IPS-11a (cell line): ENCODE data around the gene METTL16.

ENCODE experiments used
- H3K4me3 ChIP-seq: one replicate; pipeline ENCODE4 v1.5.1; 2013; ENCODE audit warnings: low read depth, low read length, control low read depth

The METTL16 gene

DNA sequence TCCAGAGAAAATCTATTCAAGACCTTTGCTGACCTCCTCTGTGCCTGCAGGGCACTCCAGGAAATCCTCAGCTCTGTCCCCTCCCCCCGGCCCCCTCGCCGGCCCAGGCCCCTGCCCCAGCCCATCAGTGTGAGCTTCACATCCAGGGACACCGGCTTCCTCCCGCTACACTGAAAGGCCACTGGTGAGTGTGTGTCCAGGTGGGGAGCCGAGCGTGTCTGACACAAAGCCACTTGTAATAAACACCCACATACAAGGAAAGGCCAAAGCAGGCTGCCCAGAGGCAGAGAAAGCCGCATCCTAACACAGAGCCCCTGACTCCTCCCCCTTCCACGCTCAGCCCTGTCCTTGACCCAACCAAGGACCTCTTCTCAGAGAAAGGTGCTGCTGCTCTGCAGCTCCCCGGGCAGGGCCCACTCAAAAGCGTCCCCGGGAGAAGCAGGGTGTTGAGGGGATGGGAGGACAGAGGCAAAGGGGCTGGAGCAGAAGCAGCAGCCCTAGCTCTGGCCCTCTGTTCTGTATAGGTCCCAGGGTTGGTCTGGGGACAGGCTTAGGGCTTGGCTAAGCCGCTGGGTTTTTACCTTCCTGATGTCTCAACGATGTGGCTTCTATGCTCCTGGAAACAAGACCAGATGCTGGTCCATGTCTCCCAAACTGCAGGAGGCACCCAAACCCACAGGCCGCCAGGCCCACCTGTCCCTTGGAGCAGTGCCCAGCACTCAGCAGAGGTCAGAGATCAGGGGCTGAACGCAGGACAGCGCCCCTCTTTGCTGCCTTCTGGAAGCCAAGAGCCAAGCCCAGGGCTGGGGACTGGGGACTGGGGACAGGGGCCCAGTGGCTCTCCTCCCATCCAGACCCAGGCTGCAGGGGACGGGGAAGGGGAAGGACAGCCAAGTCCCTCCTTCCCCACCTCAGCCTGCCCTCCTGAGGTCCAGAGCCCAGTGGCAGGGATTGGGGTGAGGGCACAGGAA, 126.2 kb downstream of the METTL16 start:
- no peak overlapping the region for H3K4me3 ChIP-seq

DNA sequence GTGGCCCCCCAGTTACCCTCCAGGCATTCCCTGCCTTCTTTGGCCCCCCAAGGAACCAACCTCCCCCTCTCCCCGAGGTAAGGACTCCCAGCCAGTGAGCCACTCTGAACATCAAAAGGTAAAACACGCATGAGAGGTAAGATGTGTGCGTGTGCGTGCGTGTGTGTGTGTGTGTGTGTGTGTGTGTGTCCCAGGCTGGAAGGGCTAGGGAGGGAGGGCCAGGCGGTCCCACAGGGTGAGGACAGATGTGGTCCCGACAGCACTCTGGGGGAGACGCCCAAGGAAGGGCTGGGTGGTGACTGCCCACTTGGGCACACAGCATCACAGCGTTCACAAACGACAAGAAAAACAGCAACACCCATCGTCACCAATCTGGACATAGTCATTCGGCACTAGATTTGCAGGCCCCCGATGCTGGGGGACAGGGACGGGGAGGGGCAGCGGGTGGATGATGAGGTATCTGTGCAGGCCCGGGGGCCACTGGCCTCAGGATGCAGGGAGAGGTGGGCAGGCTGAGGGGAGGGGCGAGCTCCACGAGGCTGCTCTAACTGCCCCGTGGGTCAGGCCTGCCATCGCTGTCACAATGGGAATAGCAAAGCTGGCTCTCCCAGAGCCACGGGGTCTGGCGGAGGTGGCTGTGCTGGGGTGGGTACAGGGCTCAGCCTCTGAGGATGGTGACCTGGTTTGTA, 127.1 kb downstream of the METTL16 start:
- no peak overlapping the region for H3K4me3 ChIP-seq

DNA sequence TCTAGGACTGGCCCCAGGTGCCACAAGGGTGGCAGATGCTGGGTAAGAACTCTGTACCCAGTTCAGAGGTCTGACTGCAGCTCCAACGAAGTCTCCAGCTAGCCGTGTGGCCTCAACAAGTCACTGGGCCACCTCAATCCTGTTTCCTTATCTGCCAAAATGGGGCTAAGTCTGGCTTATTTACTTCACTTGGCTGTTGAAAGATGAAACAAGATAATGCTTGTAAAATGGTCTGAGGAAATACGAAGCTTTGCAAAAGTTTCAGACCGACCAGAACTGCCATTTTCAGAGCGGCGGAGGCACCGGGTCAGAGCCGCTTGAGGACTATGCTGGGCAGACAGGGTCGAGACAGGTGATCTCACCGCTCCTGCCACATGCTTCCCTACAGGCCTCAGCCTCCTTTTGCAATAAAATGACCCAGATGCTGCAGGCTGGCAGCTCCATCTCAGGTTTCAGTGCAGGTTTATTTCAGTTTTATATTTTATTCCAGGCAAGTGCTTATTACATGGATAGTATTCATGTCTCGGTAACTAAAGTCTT, 128.0 kb downstream of the METTL16 start:
- H3K4me3 ChIP-seq = no peak overlapping the region

DNA sequence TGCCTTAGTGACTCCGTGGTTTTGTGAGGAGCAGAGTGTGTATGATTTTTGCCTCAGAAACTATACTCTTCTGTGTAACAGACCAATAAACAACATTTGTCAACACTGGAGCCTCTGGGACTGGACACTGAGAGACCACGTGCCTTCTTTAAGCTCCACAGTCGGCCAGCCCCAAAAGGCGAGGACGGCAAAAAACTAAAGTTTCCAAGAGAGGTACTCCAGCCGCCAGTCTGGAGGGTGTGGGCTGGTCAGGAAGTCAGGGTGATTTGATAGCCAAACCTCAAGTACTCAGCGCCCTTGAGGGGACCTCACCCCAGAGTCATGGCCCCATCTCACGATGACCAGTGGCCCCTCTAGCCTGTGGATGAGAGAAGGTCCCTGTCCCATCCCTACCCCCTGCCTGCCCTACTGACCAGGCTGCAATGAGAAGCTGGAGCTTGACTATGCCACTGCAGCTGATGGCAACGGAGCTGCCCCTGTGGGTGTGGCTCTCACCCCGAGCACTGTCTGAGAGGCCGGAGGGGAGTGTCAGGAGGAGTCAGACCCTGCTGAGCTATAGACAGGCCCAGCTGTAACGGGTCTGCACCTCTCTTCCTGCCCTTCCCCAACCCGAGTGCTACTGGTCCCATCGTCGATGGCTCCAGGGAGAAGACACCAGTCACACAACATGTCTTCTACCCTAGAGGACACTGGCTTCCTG, 130.6 kb downstream of the METTL16 start:
- H3K4me3 ChIP-seq = no peak overlapping the region

DNA sequence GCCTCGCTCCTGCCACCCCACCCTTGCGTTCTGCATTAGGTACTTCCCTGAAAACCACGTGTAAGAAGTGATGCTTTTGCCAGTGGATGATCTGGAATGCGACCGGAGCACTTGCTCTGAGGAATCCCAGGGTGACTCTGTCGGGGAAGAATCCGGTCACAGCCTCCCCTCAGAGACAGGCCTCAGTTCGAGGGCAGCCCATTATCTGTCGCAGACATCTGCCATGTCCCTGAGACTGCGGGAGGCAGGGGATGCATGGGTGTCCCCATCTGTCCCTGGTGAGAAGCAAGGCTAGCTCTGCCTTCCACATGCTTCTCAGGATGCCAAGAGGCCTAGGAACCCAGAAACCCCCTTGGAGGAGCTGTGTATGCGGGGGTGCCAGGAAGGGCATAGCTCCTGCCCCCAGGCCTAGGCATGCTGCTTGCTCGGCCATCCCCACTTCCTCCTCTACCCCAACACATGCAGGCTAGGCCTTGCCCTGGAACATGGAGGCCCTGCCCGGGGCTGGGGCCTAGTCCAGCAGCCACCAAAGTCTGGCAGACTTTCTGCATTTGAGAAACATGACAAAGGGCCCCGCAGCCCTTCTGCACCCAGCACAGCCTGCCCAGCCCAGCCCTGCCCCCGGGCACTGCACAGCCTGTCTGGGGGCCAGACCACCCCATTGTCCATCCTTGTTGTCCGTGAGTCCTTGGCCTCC, 131.3 kb downstream of the METTL16 start:
- H3K4me3 ChIP-seq = no peak overlapping the region

DNA sequence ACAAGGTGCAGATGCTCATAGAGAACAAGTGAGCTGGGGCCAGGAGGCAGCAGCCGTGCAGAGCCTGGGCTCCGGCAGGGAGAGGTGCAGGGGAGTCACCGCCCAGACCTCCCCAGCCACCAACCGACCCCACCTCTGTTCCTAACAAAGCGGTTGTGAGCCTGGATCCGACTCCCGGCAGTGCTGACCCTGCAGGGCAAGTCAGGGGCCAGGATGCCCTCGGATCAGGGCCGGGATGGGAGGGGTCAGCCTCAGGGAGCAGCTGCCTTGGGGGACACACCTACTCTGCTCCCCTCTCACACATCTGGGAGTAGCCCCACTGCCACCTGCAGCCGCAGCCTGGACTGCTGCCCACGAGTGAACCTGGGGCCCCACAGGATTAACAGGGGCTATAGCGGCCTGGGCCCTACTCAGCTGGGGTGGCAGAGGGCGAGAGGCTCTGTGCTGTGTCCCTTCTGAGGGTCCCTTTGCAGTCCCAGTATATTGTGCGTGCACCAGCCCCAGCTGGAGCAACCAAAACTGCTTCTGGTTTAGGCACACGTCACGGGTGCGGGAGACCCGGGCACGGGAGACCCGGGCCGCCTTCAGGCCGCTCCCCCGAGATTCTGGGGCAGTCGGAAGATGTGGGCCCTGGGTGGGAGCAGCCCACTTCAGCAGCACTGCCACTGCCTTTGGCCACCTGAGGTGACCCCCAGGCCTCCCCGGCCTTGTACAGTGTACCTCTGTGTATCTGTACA, 132.0 kb downstream of the METTL16 start:
- H3K4me3 ChIP-seq = no peak overlapping the region

DNA sequence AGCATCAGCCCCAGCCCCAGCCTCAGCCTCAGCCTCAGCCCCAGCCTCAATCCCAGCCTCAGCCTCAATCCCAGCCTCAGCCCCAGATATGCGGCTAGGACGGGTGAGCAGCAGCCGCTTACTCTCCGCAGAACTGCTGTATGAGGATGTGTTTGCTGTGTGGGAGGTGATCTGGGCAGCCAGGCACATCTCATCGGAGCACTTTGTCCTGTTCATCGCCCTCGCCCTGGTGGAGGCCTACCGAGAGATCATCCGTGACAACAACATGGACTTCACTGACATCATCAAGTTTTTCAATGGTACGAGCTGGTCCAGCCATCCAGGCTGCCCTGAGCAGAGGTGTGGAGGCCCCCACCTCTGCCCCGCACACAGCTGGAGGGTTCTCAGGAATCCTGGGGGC, 132.8 kb downstream of the METTL16 start:
- no peak overlapping the region for H3K4me3 ChIP-seq

DNA sequence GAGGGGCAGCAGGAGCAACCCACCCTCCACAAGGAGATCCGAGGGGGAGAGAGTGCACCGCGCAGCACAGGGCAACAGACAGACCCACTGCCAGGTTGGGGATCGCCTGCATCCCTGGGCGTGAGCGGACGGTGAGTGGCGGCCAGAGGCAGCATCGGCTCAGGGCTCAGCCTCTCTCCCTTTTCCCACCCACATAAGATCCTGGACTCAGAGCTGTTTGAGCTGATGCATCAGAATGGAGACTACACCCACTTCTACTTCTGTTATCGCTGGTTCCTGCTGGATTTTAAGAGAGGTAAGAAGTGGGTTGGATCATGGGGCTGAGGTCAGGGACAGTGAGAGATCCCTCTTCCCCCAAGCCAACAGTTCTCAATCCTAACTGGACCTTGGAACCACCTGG, 134.0 kb downstream of the METTL16 start:
- no peak overlapping the region for H3K4me3 ChIP-seq

DNA sequence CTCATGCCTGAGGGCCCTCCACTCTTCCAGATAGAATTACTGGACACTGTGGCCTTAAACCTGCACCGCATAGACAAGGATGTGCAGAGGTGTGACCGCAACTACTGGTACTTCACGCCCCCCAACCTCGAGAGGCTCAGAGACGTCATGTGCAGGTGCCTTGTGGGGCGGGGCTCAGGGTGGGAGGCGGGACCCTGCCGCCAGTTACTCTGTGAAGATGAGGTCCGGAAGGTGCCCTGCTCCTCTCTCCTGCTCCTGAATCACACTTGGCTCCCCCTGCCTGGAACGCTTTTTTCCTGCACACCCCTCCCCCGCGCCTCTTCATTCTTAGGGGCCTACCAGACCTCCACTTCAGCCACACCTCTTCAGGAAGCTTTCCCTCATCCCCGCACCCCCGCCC, 135.6 kb downstream of the METTL16 start:
- no peak overlapping the region for H3K4me3 ChIP-seq

DNA sequence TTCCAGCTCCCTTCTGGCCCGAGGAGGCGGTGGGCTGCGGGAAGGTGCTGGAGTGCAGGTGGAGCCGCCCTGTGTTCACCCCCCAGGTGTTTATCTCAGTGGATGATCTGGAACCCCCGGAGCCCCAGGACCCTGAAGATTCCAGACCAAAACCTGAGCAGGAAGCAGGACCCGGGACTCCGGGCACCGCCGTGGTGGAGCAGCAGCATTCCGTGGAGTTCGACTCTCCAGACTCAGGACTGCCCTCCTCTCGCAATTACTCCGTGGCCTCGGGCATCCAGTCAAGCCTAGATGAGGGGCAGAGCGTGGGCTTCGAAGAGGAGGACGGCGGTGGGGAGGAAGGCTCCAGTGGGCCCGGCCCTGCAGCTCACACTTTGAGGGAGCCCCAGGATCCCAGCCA, 136.3 kb downstream of the METTL16 start:
- H3K4me3 ChIP-seq = no peak overlapping the region

DNA sequence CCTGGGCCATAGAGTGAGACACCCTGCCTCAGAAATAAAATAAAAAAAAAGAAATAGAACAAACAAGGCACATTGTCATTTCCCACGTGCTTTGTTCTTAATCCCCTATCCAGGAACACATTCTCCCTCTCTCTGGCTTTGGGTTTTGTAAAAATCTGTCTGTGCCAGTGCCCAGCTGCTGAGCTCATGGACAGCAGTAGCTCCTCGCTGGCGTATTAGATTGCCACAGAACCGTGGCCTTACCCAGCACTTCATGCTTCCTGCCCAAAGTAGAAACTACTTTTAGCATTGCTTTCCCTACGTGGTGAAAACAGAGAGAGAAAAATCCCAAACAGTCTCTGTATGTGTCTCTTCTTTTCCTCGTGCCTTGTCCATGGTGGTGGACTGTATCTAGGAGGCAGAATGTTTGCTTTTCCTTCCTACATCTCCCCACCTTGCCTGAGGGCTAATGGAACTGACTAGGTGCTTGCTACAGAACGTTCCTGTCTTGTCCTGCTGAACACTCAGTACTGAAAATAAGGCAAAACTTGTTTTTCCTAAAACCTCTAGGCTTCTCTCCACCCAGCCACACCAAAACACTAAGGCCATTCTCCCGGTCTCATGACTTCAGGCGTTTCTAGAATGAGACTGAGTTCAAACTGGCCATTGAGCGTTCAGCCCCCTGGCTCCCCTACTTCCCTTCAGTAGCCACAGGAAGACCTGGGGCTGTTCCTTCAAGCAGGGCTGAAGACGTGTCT, 137.0 kb downstream of the METTL16 start:
- no peak overlapping the region for H3K4me3 ChIP-seq

DNA sequence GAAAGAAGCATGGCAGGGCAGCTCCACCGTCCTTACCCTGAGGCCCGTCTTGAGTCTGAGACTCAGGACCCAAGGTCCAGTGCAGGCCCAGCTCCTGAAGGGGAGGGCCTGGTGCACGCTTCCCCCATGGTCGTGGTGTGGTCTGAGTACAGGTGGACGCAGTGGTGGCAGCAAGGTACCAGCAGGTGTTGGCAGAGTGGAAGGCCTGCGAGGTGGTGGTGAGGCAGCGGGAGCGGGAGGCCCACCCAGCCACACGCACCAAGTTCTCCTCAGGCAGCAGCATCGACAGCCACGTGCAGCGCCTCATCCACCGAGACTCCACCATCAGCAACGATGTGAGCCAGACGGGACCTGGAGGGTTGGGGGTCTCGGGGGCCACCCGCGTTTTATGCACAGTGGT, 138.5 kb downstream of the METTL16 start:
- no peak overlapping the region for H3K4me3 ChIP-seq

DNA sequence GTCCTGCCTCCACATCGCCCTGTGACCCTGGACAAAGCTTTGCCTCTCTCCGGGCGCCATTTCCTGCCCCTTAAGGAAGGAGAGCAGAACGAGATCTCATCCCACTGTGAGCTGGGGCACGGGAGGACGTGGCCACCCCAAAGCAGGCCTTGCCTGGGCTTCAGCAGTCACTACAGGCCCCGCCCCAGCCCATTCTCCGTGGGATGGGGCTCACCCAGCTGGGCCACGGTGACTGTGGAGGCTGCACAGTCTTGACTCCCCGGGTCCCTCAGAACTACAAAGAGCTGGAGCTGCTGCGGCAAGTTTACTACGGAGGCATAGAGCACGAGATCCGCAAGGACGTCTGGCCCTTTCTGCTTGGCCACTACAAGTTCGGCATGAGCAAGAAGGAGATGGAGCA, 139.0 kb downstream of the METTL16 start:
- H3K4me3 ChIP-seq = no peak overlapping the region

DNA sequence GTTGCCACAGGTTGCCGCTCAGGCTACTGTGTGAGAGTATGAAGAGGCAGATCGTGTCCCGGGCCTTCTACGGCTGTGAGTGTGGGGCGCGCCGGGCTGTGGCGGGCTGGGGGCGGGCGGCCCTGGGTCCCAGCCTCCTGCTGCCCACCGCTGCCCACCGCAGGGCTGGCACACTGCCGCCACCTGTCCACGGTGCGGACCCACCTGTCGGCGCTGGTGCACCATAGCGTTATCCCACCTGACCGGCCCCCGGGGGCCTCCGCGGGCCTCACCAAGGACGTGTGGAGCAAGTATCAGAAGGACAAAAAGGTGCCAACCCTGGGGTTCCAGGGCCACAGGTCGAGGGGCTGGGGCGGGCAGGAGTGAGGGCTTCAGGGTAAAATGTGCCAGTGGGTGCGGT, 139.5 kb downstream of the METTL16 start:
- H3K4me3 ChIP-seq = no peak overlapping the region

DNA sequence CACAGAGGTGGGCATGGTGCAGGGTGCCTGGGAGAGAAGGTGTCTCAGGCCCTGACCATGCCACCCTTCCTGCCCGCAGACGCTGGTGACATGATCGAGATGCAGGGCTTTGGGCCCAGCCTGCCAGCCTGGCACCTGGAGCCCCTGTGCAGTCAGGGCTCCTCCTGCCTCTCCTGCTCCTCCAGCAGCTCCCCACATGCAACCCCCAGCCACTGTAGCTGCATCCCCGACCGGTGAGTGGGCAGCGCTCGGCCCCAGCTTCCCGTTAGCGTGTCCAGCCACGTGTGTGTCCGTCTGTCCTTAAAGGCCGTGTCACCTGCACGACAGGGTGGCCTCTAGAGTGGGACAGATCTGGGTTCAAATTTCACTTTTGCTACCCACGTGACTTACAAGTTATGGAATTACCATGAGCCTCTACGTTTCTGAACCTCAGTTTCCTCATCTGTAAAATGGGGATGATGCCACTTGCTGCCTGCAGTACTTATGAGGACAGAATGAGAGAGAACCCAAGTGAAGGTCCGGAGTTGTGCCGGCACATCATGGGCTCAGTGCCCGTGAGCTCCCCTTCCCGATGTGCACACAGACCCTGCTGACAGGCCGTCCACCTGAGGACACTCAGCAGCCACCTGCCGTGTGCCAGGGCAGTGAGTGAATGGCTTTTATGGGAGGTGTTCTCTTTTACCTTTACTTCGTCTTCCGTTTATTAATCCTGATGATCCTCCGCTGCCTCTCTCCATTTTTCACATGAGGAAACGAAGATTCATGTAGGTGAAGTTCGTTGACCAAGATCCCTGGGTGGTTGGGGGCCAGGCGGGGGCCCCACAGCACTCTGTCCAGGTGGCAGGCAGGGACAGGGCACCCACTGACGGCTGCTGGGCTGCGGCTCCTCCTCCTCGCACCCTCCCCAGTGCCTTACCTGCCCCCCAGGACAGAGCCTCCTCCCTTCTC, 140.2 kb downstream of the METTL16 start:
- no peak overlapping the region for H3K4me3 ChIP-seq

DNA sequence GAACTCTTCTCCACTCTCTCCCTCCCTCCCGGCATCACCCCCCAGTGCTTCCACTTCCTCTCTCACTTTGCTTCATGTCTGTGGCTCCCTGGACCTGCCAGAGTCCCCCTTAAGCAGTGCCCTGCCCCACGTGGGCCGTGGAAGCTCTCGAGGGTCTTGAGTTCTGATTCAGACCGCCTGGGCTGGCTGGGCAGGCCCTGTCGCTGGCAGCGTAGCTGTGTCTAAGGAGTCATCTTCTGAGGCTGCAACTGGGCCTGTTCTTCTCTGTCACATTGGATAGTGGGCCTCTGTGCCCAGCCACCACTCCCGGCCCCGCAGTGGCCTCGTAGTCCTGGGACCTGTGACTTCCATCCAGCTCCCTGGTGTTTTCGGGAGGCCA, 141.5 kb downstream of the METTL16 start:
- H3K4me3 ChIP-seq = no peak overlapping the region

DNA sequence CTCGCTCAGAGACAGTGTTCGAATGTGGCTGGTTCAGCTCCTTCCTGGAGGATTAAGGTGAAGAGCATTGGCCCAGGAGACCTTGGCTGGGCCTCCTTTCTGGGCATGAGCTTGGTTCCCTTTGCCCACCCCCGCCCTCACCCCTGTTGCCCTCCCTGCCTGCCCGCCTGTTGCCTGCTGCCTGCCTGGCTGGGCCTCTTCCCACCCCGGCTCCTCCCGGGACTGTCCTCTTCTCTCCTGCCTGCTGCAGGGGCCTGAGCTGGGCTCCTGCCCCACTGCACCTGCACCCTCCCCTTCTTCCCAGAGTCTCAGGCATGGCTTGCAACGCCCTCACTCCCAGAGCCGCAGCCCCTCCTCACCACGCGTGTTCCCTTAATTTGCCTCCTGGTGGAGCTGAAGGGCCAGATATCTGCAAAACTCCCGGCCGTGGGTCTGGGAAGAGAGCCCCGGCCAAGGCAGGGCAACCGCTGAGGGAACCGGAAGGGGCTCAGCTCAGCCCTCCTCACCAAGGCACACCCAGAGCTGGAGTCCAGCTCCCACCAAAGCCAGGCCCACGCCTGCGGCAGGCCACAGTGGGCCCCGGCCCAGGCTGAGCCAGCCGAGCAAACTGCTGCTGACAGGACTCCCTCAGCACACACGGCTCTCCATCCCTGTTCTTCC, 142.0 kb downstream of the METTL16 start:
- no peak overlapping the region for H3K4me3 ChIP-seq

DNA sequence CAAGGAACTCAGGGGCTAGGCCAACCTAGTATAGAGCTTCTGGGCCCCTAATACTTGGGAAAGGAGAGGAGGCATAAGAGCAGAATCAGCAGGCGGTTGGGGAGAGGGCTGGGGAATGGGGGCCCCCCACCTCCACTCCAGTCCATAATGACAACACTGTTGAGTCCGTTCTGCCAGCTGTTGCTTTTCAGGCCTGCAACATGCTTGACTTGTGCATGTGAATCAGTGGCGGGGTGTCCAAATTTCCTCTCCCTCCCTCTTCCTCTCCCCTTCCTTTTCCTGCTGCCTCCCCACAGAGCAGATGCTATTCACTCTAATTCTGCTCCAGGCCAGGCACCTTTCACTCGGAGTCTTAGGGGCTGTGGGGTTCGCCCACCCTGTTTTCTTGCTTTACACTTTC, 142.6 kb downstream of the METTL16 start:
- H3K4me3 ChIP-seq = no peak overlapping the region
